Astrocyte of the spinal cord (primary cell): ENCODE results near the gene ILK.

Experiments used
- DNase-seq: peaks from one replicate; pipeline ENCODE4 v3.0.0; 2011; ENCODE audit warnings: low read depth, low spot score
- H3K4me3 ChIP-seq: 2 replicates; pipeline ENCODE4 v1.5.1; 2011; ENCODE audit warnings: low read depth, mild to moderate bottlenecking, low read length, moderate library complexity
- in situ Hi-C: cut with HindIII; loops from 2 replicates; pipeline ENCODE4 v1.10.0; 2017; ENCODE audit warnings: low sequenced_read_pairs
- TF ChIP-seq, protein P1 (sequence below): IDR thresholded peaks from 2 replicates; pipeline ENCODE4 v1.5.1; 2012; ENCODE audit warnings: low read depth, mild to moderate bottlenecking, low read length, inconsistent platforms

ILK gene

DNA sequence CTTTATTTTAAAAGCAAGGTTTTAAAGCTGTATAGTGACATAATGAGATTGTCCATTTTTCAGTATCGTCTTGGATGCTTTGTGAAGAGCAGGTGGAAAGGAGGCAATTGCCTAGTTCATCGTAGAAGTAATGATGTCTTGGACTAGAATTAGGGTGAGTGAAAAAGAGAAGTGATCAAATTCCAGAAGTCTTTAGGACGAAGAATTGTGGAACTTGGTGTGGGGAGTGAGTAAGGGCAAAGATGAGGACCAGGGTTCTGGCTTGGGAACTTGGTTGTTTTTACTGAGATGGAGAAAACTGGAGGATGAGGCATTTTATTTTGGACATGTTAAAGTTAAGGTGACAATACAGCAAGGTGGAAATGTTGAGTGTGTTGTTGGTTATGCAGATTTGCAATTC is 1.2 kb downstream of the ILK start:
- no peak for DNase-seq
- TF ChIP-seq, protein P1, sequence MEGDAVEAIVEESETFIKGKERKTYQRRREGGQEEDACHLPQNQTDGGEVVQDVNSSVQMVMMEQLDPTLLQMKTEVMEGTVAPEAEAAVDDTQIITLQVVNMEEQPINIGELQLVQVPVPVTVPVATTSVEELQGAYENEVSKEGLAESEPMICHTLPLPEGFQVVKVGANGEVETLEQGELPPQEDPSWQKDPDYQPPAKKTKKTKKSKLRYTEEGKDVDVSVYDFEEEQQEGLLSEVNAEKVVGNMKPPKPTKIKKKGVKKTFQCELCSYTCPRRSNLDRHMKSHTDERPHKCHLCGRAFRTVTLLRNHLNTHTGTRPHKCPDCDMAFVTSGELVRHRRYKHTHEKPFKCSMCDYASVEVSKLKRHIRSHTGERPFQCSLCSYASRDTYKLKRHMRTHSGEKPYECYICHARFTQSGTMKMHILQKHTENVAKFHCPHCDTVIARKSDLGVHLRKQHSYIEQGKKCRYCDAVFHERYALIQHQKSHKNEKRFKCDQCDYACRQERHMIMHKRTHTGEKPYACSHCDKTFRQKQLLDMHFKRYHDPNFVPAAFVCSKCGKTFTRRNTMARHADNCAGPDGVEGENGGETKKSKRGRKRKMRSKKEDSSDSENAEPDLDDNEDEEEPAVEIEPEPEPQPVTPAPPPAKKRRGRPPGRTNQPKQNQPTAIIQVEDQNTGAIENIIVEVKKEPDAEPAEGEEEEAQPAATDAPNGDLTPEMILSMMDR, result no peak
- peak overlapping the region; percentile 62 for H3K4me3 ChIP-seq
- in situ Hi-C loops, result no loop called here

DNA sequence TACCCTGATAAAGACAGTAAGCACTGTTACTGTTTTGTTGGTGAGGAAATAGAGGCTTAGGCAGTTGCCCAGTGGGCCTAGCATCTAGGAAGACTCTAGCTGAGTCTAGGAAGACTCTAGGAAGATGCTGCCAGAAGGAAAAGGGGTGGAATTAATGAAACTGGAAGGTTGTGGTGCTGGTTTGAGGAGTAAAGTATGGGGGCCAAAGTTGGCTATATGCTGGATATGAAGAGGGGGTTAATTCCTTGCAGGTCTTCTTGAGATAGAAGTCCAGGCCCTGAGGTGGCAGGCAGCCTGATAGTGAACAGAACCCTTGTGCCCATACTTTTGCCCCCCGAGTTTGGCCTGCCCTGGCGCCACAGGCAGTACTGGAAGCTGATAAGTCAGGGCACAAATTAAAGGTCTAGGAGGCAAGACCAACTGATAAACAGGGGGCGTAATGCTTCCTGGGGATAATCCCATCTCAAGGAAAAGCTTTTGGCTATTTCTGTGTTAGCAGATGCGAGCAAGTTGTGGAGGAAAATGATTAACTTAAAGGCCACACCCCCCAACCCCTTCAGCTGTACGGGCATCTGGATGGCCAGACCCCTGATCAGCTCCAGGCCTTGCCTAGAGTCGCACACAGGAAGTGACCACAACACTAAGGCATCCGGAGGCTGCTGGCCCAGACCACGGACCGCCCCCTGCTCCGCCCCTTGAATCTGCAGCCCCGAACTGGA is 3.1 kb downstream of the ILK start:
- peak; percentile 92 for DNase-seq
- TF ChIP-seq, protein P1, result no peak
- H3K4me3 ChIP-seq, result no peak overlapping the region
- in situ Hi-C loops, result no loop called here

DNA sequence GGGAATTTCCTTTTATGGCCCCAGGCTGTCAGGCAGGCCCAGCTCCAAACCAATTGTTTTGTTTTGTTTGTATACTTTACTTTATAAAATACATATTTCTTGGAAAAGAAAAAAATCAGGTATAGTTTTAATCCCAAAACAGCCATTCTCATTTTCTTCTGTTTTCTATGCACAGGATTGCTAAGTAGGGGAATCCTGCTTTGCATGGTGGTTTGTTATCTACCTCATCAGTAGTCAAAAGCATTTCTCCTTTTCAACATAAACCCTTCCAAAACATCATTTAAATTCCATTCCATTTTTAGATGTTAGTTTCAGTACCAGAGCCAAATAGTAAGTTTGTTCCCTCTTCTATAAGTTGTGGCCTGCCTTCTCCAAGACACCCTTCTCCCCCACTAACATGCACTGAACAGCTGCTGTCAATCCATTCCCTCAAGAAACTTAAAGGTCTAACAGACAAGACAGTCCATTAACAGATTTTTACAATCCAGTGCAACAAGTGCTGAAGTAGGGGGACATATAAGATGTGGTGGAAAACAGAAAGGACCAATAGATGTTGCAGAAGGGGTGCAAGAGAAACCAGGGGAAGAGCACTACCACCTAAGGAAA is 3.7 kb downstream of the ILK start:
- in situ Hi-C loops, result no loop called here
- TF ChIP-seq, protein P1, result no peak
- H3K4me3 ChIP-seq, result no peak overlapping the region
- DNase-seq, result no peak

DNA sequence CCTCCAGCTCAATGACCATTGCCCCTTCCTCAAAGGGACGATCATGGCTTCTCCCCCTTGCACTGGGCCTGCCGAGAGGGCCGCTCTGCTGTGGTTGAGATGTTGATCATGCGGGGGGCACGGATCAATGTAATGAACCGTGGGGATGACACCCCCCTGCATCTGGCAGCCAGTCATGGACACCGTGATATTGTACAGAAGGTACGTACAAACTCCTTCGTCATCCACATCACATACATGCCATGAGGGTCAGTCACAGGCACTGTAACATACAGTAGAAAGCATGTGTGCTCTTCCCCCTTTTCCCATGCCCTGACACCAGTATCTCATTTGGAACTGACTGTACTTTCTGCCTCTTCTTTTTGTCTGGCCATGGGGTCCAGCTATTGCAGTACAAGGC is 4.4 kb downstream of the ILK start:
- TF ChIP-seq, protein P1, result no peak
- no peak overlapping the region for H3K4me3 ChIP-seq
- no peak for DNase-seq
- in situ Hi-C loops, result no loop called here

DNA sequence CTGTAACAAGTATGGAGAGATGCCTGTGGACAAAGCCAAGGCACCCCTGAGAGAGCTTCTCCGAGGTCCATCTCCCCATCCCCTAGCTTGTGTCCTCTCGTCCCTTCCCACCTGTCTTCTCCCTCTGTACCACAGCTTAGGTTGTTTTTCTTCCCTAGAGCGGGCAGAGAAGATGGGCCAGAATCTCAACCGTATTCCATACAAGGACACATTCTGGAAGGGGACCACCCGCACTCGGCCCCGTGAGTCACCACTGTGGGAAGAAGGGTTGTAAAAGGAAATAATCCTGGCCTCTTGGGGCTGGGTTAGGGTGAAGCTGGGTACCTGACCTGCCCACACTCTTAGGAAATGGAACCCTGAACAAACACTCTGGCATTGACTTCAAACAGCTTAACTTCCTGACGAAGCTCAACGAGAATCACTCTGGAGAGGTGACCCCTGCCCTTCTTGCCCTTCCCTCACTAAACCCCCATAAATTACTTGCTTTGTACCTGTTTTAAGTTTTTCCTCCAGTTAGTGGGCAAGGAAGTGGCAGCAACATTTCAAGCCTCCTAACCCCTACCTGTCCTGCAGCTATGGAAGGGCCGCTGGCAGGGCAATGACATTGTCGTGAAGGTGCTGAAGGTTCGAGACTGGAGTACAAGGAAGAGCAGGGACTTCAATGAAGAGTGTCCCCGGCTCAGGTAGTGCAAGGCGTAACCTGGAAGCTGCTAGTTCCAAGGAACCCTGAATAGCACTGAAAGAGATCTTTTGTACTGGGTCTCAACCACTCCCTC is 5.3 kb downstream of the ILK start:
- TF ChIP-seq, protein P1, result no peak
- H3K4me3 ChIP-seq, result no peak overlapping the region
- DNase-seq, result no peak
- in situ Hi-C loops, result no loop called here

DNA sequence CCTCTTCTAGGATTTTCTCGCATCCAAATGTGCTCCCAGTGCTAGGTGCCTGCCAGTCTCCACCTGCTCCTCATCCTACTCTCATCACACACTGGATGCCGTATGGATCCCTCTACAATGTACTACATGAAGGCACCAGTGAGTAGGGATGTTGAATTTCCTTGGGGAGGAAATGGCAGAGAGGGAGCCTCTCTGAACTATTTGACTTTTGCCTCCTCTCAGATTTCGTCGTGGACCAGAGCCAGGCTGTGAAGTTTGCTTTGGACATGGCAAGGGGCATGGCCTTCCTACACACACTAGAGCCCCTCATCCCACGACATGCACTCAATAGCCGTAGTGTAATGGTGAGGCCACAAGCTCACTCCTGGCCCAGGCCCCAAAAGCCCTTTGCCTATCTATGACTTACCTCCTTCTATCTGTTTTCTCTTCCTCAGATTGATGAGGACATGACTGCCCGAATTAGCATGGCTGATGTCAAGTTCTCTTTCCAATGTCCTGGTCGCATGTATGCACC is 6.0 kb downstream of the ILK start:
- no peak overlapping the region for H3K4me3 ChIP-seq
- no peak for DNase-seq
- TF ChIP-seq, protein P1, result no peak
- in situ Hi-C loops, result no loop called here
